DOHH2 (cell line): ENCODE measurements around the gene PPFIA4.

Source experiments
- H3F3A ChIP-seq: fragments of 200-600 bp; sonication (generic), shearing (Covaris generic); 2 replicates; pipeline ENCODE4 v1.6.0; 2016; ENCODE audit warnings: antibody characterized with exemption, mild to moderate bottlenecking; ENCODE audit not compliant: control insufficient read depth, insufficient read depth
- H3K27ac ChIP-seq: fragments of 200-600 bp; sonication (generic); 2 replicates; pipeline ENCODE4 v1.5.1; 2014; ENCODE audit warnings: low read depth, mild to moderate bottlenecking, low read length, moderate library complexity
- H3K27me3 ChIP-seq: fragments of 200-600 bp; sonication (generic); 2 replicates; pipeline ENCODE4 v1.6.1; 2014; ENCODE audit warnings: mild to moderate bottlenecking, low read length, mixed read lengths; ENCODE audit not compliant: control insufficient read depth
- H3K36me3 ChIP-seq: fragments of 200-600 bp; sonication (generic); 2 replicates; pipeline ENCODE4 v1.6.1; 2014; ENCODE audit warnings: mild to moderate bottlenecking, low read length, moderate library complexity, mixed read lengths; ENCODE audit not compliant: control insufficient read depth
- H3K4me1 ChIP-seq: fragments of 200-600 bp; sonication (generic); 2 replicates; pipeline ENCODE4 v1.6.1; 2014; ENCODE audit warnings: mild to moderate bottlenecking, low read length, mixed read lengths; ENCODE audit not compliant: control insufficient read depth
- H3K4me2 ChIP-seq: fragments of 200-600 bp; sonication (generic); 2 replicates; pipeline ENCODE4 v1.6.0; 2014; ENCODE audit warnings: mild to moderate bottlenecking, low read length, moderate library complexity
- H3K4me3 ChIP-seq: fragments of 200-600 bp; sonication (generic); 2 replicates; pipeline ENCODE4 v1.5.1; 2014; ENCODE audit warnings: mild to moderate bottlenecking, low read length, mixed read lengths
- H3K79me2 ChIP-seq: fragments of 200-600 bp; sonication (generic); 2 replicates; pipeline ENCODE4 v1.6.1; 2014; ENCODE audit warnings: mild to moderate bottlenecking, low read length, mixed read lengths; ENCODE audit not compliant: control insufficient read depth
- H3K9me2 ChIP-seq: fragments of 200-600 bp; sonication (generic); replicated peaks from 2 replicates; pipeline ENCODE4 v1.6.1; 2014; ENCODE audit warnings: mild to moderate bottlenecking, low read length, mixed read lengths; ENCODE audit not compliant: control insufficient read depth
- H3K9me3 ChIP-seq: fragments of 200-600 bp; sonication (generic); 2 replicates; pipeline ENCODE4 v1.6.1; 2014; ENCODE audit warnings: antibody characterized with exemption, low read length, mixed read lengths; ENCODE audit not compliant: control insufficient read depth, insufficient read depth
- H4K20me1 ChIP-seq: fragments of 200-600 bp; sonication (generic); 2 replicates; pipeline ENCODE4 v1.6.0; 2014; ENCODE audit warnings: low read depth, mild to moderate bottlenecking, antibody characterized with exemption, low read length, moderate library complexity; ENCODE audit not compliant: control insufficient read depth, insufficient read depth
- EZH2phosphoT487 ChIP-seq: fragments of 200-600 bp; sonication (generic); IDR thresholded peaks from 2 replicates; pipeline ENCODE4 v1.6.1; 2017; ENCODE audit warnings: borderline replicate concordance, mild to moderate bottlenecking, antibody characterized with exemption, low read length, moderate library complexity, mixed read lengths
- TF ChIP-seq, protein P1 (sequence below): fragments of 200-600 bp; sonication (generic); IDR thresholded peaks from one replicate; pipeline ENCODE4 v1.5.1; 2014; ENCODE audit warnings: antibody characterized with exemption, mild to moderate bottlenecking, low read depth, low read length; ENCODE audit not compliant: poor library complexity, severe bottlenecking

Gene PPFIA4

DNA sequence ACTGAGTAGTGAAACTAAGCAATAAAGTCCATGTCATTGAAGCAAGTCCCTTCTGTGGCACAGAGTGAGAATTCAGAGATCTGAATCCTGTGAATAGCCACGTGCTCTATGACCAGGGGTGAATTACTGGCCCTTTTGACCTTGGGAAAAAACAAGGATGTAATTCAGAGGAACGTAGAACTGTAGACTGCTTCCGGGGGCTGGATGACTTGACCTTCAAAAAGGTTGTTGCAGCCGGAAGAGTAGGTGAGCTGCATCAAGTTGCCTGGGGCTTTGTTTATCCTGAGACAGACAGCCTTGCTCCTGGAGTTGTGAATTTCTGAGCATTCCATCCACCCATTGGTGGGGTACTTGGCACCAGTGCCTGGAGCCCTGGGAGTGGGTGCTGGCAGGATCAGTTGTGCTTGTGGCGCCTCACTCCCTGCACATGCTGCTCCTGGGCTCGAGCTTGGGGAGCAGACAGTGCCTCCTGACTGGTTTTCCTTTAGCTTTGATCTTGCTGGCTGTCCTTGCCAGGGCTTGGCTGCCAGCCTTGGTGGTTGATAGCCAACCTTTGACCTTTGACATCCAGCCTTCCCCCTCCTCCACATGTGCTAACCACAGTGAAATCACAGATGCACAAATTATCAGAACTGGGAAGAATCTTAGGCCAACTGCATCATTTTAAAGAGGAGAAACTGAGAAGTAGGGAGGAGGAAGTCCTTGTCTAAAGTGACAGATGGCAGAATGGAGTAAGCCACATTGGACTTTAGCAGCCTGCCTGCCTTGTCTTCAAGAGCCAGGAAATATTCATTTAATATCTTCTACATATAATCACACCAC is 75.7 kb downstream of the PPFIA4 start:
- Histone ChIP-seq H3K9me3 (no peaks in the 10 kb centered on the region), H3K27me3 (peaks cover 3% of the 10 kb centered on the region; the same call in 1 of the 2 replicates), H3K79me2 (no peaks in the 10 kb centered on the region), H3K27ac (no peak overlapping the region), H3K36me3 (no peaks in the 10 kb centered on the region), H3K4me2 (no peak overlapping the region), H3K4me1 (no peaks in the 10 kb centered on the region), H3K9me2 (no peaks in the 10 kb centered on the region), H3K4me3 (no peak overlapping the region), H3F3A (no peaks in the 10 kb centered on the region), H4K20me1 (no peaks in the 10 kb centered on the region)
- TF ChIP-seq, protein P1, sequence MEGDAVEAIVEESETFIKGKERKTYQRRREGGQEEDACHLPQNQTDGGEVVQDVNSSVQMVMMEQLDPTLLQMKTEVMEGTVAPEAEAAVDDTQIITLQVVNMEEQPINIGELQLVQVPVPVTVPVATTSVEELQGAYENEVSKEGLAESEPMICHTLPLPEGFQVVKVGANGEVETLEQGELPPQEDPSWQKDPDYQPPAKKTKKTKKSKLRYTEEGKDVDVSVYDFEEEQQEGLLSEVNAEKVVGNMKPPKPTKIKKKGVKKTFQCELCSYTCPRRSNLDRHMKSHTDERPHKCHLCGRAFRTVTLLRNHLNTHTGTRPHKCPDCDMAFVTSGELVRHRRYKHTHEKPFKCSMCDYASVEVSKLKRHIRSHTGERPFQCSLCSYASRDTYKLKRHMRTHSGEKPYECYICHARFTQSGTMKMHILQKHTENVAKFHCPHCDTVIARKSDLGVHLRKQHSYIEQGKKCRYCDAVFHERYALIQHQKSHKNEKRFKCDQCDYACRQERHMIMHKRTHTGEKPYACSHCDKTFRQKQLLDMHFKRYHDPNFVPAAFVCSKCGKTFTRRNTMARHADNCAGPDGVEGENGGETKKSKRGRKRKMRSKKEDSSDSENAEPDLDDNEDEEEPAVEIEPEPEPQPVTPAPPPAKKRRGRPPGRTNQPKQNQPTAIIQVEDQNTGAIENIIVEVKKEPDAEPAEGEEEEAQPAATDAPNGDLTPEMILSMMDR: no peak
- no peak for TF ChIP-seq EZH2phosphoT487

DNA sequence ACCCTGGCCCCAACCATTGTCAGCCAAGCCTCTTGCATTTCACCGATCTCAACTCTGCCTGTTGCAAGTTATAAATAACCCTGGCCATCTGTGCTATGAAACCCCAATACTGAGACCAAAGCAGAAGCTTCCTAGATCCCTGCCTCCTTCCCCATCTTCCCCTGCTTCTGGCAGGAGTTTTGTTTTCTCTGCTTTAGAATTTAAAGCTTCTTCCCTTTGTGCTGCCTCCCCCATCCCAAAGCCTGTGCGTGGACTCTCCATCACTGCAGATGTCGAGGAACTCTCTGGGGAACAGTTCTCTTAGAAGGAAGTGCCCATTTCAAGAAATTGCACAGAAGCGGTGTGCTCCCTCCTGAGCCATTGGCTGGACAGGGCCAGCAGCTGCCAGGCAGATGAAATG is 76.9 kb downstream of the PPFIA4 start:
- H3K4me3 ChIP-seq: no peak overlapping the region
- H3K9me2 ChIP-seq: no peaks in the 10 kb centered on the region
- no peak overlapping the region for H3K27ac ChIP-seq
- H3K4me2 ChIP-seq: no peak overlapping the region
- H3F3A ChIP-seq: no peaks in the 10 kb centered on the region
- H4K20me1 ChIP-seq: no peaks in the 10 kb centered on the region
- no peaks in the 10 kb centered on the region for H3K36me3 ChIP-seq
- H3K79me2 ChIP-seq: no peaks in the 10 kb centered on the region
- no peaks in the 10 kb centered on the region for H3K4me1 ChIP-seq
- peaks cover 9% of the 10 kb centered on the region for H3K27me3 ChIP-seq
- no peaks in the 10 kb centered on the region for H3K9me3 ChIP-seq
- TF ChIP-seq EZH2phosphoT487: no peak
- TF ChIP-seq, protein P1: no peak

DNA sequence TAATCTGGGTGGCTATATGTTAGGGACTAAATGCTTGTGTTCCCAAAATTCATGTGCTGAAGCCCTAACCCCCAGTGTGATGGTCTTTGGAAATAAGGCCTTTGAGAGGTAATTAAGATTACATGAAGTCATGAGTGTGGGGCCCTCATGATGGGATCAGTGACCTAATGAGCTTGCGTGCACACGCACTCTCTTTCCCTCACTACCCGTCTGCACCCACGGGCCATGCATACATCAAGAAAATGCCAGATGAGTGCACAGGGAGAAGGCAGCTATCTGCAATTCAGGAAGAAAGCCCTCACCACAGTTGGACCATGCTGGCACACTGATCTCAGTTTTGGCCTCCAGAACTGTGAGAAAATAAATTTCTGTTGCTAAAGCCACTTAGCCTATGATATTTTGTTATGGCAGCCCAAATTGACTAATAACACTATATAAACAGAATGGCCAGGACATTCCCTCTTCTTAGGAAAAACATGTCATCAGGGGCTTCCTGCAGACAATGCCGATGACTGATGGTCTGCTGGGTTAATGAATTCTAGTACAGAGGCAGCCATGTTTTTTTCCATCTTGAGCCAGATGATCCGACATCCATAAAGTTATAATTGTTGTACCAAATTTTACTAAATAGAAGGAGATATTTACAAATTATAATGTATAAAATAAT is 77.7 kb downstream of the PPFIA4 start:
- Histone ChIP-seq H3K36me3 (no peaks in the 10 kb centered on the region), H3K4me2 (no peak overlapping the region), H3K27ac (no peak overlapping the region), H3F3A (no peaks in the 10 kb centered on the region), H4K20me1 (no peaks in the 10 kb centered on the region), H3K9me2 (no peaks in the 10 kb centered on the region), H3K27me3 (peaks cover 13% of the 10 kb centered on the region), H3K79me2 (no peaks in the 10 kb centered on the region), H3K4me3 (no peak overlapping the region), H3K4me1 (no peaks in the 10 kb centered on the region), H3K9me3 (no peaks in the 10 kb centered on the region)
- no peak for TF ChIP-seq EZH2phosphoT487
- TF ChIP-seq, protein P1: no peak
